GM18867 (cell line): ENCODE measurements around the gene TRIM63.

Source experiments
- ATAC-seq: cut with Tn5 transposase; IDR thresholded peaks from one replicate; pipeline ENCODE4 v1.9.1; 2021; ENCODE audit warnings: mild to moderate bottlenecking, moderate library complexity; ENCODE audit not compliant: unreplicated experiment

The TRIM63 gene

DNA sequence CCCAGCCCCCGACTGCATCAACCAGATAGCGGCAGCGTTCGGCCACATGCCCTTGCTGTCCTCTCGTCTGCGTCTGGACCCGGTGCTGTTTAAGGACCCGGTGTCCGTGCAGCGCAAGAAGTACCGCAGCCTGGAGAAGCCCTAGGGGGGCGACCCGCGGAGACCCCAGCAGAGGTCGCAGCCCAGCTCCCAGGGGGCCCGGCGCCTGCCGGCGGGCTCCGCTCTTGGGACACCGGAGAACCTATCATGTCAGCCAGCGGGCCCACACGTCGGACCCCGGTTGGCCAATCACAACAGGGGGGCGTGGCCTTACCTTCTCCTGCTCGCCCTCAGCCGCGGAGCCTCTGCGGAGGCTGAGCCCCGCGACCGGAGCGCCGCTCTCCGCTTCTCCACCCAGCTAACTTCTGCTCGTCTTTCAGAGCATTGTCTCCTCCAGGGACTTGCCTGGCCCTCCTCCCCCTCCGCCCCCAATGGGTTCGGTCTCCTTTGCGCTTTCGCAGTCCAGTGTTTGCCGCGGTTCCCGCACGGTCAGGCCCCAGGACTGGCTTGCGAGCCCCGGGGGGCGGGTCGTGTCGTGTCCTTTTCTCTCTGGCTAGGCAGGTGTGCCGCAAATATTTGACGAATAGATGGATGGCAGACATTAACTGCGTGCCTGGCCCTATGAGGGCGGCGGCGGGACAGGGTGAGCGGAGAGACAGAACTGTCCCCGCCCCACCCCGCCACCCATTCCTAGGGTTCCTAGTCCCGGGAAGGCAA lies 32.0 kb downstream of the TRIM63 start:
- peak; percentile 88 for ATAC-seq

DNA sequence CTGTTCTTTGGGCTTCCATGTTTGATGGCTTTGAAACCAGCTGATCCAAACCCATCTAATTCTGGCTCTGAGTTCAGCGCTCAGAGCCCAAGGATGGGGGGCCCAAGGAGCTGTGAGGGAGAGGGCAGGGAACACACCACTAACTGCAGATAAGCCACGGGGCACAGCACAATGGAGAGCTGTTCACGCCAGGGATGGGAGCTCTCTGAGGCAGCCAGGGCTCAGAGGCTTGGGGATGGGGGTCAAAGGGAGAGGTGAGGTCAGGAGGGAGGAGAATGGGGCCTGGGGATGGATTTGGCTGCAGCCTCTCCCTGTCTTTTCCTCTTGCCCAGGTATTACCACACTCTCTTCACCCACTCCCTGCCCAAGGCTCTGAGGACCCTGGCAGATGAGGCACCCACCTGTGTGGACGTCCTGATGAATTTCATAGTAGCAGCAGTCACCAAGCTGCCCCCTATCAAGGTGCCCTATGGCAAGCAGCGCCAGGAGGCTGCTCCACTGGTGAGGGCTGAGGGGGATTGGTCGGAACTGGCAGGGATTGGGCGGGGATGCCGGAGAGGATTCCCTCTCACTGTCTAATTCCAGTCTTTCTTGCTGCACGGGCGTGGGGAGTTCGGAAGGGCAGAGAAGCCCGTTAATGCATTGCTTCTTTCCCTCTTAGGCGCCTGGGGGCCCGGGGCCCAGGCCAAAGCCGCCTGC lies 32.8 kb downstream of the TRIM63 start:
- ATAC-seq: no peak

DNA sequence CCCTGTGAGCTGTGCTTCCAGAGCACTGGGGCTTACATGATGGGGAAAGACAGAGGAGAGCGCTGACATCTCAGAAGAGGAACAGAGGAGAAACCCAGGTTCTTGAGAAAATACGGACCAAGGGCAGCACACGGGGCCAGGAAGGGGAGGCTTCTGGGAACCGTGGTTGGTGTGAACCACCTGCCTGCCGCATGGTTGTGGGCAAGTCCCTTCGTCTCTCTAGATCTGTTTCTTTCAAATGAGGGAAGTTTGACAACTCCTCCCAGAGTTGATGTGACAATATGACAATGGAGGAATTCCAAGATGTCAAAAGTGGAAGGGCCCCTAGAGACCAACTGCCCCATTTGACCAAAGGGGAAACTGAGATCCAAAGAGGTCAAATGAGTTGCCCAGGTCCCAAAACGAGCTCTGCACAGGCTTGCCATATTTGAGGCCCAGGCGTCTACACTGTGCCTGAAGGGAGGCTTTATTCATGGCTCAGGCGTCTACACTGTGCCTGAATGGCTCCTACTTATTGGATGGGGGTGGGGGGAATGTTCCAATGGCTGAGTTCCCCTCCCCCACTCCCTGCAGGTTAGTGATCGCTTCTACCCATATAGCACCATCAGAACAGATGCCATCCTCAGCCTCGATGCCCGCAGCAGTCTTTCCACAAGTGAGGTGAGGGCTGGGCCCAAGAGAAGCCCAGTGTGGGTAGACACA lies 34.6 kb downstream of the TRIM63 start:
- no peak for ATAC-seq

DNA sequence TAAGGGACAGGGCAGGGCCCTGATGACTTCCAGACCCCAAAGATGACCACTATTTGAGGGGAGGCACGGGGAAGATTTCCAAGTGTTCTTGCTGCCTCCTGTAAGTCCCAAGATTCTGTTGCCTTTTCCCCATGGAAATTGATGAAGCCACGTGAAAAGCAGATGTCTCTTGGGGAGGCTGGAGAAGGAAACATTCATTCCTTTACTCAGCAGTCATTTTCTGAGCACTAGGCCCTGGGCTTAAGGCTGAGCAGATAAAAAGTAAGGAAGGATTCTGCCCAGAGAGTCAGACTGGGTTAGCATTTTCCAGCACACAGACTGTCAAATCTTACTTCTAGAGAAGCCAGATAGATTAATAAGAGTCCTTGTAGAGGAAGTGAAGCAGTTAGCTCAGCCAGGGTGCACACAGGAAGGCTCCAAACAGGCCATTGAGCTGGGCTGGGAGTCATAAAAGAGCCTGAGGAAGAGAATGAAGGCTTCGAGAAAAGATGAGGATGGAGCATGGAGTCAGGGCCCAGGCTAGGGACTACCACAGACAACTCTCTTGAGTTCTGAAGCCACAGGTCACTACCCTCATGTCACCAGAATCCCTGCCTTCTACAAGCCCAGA lies 35.7 kb downstream of the TRIM63 start:
- no peak for ATAC-seq

DNA sequence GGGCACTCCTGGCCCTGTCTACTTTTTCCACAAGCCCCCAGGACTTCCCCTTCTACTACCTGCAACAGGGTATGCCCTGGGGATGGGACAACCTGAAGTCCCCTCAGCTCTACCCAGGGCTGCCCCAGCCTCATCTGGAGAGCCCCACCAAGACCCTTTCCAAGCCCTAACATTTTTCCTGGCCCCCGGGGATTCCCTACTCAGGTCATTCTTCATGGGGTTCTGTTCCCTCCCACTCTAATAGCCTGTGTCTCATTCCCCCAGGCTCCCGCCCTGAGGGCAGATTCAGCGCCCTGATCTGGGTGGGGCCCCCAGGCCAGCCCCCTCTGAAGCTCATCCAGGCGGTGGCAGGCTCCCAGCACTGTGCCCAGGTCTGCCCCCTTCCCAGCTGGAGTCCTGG lies 36.2 kb downstream of the TRIM63 start:
- ATAC-seq: no peak

DNA sequence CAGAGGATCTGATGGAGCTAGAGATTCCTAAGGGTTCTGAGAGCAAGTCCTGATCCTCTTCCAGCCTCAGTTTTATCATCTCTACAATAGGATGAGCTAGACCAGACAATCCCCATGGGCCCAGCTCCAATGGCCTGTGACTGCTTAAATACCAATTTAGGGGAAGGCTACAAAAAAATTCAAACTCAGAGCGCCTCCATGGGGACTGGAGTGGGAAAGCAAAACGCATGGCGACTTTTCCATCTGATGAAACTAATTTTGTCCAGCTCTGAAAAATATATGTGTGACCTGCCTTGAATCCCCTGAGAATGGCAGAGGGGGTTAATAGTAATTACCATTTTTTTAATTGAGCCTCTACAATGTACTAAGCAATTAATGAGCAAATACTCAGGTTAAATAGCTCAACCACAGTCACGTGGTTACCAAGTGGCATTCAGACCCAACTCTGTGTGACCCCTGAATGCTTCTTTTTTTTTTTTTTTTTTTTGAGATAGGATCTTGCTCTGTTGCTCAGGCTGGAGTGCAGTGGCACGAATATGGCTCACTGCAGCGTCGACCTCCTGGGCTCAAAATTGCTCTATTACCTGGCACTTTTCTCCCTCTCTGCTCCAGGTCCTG lies 37.5 kb downstream of the TRIM63 start:
- no peak for ATAC-seq

DNA sequence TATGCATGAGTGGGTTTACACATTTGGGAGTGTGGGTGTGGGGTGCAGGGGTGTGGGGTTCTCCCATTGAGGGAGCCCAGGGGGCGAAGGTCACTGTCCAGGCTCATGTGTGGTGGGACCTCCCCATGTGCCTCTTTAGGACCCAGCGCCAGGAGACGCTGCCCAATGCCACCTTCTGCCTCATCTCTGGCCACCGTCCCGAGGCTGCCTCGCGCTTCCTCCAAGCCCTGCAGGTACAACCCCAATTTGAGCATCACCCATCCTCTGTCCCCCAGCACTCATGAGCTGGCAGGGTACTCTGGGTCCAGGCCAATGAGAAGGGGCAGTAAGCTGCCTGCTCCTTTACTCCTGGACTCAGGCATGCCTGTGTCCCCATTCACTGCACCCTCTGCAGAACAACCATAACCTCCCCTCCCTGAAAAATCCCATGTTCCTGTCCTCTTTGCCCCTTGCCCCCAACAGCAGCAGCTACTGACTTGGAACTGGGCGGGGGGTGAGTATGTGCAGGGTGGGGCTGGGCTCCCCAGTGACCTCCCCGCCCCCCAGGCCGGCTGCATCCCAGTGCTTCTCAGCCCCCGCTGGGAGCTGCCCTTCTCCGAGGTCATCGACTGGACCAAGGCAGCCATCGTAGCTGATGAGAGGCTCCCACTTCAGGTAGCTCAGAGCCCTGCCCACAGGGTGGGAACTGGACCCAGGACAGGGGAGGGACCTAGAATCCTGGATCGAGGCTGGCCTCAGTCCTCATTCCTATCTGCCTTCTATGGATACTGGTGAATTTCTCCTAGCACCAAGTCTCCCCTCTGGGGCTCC lies 38.2 kb downstream of the TRIM63 start:
- no peak for ATAC-seq

DNA sequence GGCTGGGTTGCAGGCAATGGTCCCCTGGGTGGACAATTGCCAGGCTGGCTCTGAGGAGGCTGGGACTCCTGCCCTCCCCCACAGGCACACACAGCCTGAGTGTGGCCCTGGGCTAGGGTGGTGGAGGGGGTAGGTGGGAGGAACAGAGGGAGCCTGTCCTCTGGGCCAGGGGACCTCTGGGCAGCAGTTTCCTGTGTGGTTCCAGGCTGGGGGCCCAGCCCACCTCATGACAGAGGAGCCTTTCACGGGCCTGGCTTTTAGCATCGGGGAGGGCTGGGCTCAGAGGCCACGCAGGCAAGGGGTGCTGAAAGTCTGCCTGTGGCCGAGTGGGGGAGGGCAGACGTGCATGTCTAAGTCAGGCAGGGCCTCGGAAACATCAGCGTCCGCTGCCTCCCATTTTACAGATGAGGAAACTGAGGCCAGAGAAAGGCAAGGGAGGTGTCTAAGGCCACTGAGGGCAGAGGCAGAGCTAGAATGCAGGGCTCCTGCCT lies 38.9 kb downstream of the TRIM63 start:
- no peak for ATAC-seq

DNA sequence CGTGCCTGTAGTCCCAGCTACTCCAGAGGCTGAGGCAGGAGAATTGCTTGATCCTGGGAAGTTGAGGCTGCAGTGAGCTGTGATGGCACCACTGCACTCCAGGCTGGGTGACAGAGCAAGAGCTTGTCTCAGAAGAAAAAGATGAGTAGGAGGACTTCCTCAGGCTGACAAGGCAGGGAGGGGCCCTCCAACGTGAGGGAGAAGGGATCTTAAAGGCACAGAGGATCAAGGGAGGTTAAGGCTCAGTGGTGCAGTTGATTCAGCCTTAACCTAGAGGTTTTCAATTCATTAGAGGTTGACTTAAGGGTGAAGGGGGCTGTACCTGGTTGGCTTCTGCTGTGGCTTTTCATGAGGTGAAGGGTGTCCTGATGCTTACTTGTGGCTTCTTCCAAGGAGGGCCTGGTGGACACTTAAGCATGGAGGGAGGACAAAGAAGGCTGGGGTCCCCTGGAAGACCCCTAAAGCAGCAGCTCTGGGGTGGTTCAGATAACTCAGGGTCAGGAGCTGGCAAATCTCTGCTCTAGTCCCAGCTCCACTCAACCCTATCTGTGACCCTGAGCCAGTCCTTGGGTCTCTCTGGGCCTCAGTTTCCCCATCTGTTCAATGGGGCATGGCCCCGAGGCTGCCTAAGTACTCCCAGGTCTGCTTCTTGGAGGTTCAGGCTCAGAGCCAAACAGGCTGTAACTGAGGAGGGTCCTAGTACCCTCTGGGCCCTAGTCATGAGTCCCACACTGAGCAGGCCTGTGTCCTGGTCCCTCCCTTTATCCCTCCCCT lies 39.5 kb downstream of the TRIM63 start:
- ATAC-seq: no peak

DNA sequence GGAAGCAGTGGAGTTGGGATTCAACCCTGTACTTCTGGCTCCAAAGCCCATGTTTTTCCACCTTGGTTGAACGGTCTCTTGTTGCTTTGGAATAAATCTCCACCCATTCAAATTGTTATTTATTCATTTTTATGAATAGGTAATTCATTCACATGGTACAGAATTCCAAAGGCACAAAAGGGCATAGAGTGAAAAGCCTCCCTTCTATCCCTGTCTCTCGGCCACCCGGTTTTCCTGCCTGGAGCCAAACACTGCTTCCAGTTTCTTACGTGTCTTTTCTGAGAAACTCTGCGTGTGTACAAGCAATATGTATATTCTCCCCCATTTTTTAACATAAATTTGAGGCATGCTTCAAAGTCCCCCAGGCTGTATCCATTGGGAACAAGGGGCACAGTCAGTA lies 41.9 kb downstream of the TRIM63 start:
- ATAC-seq: no peak

DNA sequence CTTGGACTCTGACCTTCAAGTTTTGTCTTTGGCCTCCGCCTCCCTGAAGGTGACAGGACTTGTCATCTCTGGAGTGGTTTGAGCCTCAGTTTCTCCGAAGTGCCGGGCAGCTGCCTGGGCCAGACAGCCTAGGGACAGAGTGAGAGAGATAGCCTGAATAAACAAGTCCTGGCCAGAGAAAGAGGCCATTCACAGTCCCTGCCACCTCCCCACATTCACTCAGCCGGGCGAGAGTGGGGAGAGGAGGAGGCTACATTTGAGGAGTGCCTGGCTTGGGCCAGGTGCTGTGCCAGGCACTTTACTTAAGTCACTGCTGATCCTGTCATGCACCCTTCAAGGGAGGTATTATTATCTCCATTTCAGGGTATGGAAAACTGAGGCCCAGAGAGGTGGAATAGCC lies 42.4 kb downstream of the TRIM63 start:
- no peak for ATAC-seq

DNA sequence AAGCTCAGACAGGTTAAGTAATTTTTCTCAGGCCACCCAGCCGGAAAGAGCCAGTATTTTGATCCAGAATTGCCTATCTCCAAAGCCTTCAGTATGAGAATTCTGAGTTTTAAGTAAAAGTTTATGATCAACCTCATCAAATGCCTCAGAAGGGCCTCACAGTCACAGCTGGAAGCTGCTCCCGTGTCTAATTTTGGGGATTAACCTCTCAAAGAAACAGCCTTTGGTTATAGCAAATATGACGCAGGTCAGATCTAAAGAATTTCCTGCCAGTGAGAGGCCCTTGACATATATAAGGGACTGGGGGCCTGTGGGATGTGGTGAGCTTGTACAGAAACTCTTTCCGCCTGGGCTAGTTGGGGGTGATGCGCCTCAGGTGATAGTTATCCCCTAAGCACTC lies 43.6 kb downstream of the TRIM63 start:
- no peak for ATAC-seq

DNA sequence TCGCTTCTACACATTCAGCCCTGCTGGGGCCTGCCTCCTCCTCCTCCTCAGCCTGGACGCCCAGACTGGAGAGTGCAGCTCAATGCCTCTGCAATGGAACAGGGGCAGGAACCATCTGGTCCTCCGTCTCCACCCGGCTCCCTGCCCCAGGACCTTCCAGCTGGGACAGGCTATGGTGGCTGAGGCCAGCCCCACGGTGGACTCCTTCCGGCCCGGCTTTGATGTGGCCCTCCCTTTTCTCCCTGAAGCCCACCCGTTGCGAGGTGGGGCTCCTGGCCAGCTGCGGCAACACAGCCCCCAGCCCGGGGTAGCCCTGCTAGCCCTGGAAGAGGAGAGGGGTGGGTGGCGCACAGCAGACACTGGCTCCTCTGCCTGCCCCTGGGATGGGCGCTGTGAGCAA lies 44.4 kb downstream of the TRIM63 start:
- ATAC-seq: no peak

DNA sequence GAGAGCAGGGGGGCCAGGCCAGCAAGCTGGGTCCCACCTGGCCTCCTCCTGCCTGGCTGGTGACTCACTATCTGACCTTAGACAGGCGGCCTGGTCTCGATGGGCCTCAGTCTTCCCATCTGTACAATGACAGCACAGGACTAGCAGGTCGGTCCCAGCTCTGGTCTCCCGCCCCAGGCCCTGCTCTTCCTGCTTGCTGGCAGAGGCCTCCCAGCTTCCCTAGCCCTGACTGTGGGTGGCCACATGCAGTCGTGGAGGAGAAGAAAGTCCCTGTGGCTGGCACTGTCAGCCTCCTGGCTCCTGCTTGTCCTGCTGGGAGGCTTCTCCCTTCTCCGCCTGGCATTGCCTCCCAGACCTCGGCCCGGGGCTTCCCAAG lies 45.0 kb downstream of the TRIM63 start:
- no peak for ATAC-seq

DNA sequence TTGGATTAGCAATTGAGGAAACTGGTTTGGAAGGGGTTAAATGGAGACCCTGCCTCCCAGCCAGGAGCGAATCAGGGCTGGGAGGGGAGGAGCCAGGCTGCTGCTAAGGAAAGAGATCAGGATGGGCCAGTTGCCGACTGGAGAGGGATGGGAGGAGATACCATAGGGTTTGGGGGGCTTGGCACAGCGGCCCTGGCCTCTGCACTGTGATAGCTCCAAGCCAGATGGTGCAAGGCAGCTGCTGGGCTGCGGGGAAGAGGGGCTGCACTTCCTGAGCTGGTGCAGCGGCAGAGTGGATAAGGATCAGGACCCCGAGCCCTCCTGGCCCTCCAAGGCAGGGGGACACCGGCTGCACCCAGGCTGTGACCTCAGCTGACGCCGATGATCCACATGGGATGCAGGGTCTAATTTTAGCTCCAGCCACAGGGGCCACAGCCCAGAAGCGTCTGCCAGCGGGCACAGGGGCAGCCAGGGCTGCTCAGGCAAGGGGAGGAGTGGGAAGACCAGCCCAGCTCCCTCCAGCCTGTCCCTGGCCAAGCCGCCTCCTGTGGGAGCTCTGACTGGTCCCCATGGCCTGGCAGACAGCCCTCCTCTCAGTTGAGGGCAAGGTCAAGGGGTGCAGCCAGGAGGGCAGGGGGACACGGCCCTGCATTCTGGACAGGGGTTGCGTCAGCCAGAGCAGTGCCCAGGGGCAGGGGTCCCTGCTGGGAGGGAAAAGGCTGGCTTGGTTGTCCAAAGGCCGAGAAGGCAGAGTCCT lies 45.6 kb downstream of the TRIM63 start, which contains the start of gene EXTL1:
TSS of gene EXTL1 (plus strand) at position 129 of the 757 bp plus-strand sequence. CDS start 872 bp downstream, outside the sequence.
- no peak for ATAC-seq

DNA sequence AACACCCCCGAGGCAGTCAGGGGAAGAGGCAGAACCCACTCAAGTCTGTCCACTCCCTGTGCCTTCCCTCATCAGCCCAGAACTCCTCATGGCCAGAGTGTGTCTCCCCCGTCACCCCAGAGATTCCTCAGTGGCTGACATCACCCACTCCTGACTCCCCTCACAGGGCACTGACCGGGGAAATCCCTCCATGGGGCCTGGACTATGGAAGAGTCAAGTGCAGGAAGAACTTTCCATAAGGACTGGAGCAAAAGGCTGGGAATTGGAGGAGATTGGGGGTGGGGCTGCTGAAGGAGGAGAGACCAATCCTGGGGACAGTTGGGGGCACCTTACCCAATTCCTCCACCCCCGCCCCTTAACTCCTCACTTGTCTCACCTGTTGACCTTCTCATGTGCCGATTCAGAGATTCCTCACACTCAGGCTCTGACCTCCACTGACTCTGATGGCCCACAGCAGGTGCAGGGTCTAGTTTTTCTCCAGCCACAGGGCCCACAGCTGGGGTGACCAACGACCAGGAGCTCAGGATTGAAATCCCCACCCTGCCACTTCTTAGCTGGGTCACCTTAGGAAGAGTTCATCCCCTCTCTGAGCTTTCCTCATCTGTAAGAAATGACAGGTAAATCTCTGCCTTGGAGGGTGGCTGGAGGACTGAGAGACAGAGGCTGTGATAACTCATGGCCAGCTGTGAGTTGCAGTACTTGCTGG lies 46.3 kb downstream of the TRIM63 start:
- ATAC-seq: no peak

DNA sequence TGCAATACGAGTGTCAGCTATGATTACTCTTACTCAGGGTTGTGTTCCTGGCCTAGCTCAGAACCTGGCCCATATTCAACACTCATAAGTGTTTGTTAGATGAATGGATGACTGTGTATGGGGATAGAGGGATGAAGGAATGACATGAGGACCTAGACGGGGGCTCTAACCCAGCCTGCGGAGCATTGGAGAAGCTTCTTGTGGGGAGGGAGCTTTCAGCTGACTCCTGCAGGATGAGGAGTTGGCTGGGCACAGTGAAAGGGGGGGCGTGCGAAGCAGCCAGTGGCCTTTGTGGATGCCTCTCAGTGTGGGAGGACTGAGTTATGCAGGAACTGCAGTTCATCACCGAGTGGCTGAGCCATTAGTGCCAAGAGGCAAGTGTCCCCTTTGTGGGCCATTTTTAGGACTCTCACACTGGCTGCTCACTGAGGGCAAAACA lies 47.1 kb downstream of the TRIM63 start:
- no peak for ATAC-seq
